WTC11 (cell line): Measurements from ENCODE around the gene CLASP2. TPM values are rescaled to one million over a fixed set of nuclear protein-coding genes. Genes with fewer than 3 reads are reported as not detected.

Experiments
- ATAC-seq: fragments of 200-7000 bp; cut with Tn5 transposase; 2 replicates; pipeline ENCODE4 v1.10.0; 2021; ENCODE audit warnings: mild to moderate bottlenecking, moderate library complexity
- CTCF ChIA-PET: fragments of 300-600 bp; sonication (Branson Sonifier 250); formaldehyde crosslinking; loops from one replicate; lab custom pipeline; 2021; ENCODE audit warnings: antibody characterized with exemption; lab: Charles Lee
- POLR2A ChIA-PET: fragments of 350-600 bp; sonication (Branson Sonifier 250); formaldehyde crosslinking; loops from one replicate; lab custom pipeline; 2021; ENCODE audit warnings: antibody characterized with exemption; lab: Charles Lee
- DNase-seq: peaks from one replicate; pipeline ENCODE4 v3.0.0; 2021; ENCODE audit warnings: low spot score
- H3K27ac Mint-ChIP-seq: 2 replicates; pipeline ENCODE4 v1.8.0; 2021; ENCODE audit warnings: mixed read lengths
- H3K27me3 Mint-ChIP-seq: 2 replicates; pipeline ENCODE4 v1.8.0; 2021; ENCODE audit warnings: low read depth, mild to moderate bottlenecking, moderate library complexity, mixed read lengths
- H3K36me3 Mint-ChIP-seq: 2 replicates; pipeline ENCODE4 v1.8.0; 2021; ENCODE audit warnings: mixed read lengths
- H3K4me1 Mint-ChIP-seq: 2 replicates; pipeline ENCODE4 v1.8.0; 2022; ENCODE audit warnings: mixed read lengths
- H3K4me3 Mint-ChIP-seq: 2 replicates; pipeline ENCODE4 v1.8.0; 2021; ENCODE audit warnings: mild to moderate bottlenecking, moderate library complexity, mixed read lengths
- H3K9me3 Mint-ChIP-seq: 2 replicates; pipeline ENCODE4 v1.8.0; 2021; ENCODE audit warnings: mixed read lengths
- AR ChIP-seq: fragments of 250-450 bp; sonication (Bioruptor Pico); IDR thresholded peaks from 2 replicates; pipeline ENCODE4 v1.9.0; 2021; ENCODE audit warnings: mild to moderate bottlenecking
- CDX4 ChIP-seq: fragments of 250-450 bp; sonication (Bioruptor Pico); IDR thresholded peaks from 2 replicates; pipeline ENCODE4 v1.9.0; 2021; ENCODE audit warnings: moderate library complexity, mild to moderate bottlenecking, inconsistent platforms, borderline replicate concordance
- FOXJ3 ChIP-seq: sonication (generic); formaldehyde crosslinking; IDR thresholded peaks from 2 replicates; pipeline ENCODE4 v1.9.0; 2021; ENCODE audit warnings: missing genetic modification reagents, mild to moderate bottlenecking, borderline replicate concordance
- FOXP4 ChIP-seq: sonication (generic); formaldehyde crosslinking; IDR thresholded peaks from 2 replicates; pipeline ENCODE4 v1.8.0; 2022; ENCODE audit warnings: mild to moderate bottlenecking, missing genetic modification reagents
- MAX ChIP-seq: sonication (generic); formaldehyde crosslinking; IDR thresholded peaks from 2 replicates; pipeline ENCODE4 v1.8.0; 2022; ENCODE audit warnings: mild to moderate bottlenecking, missing genetic modification reagents
- MXD4 ChIP-seq: fragments of 250-450 bp; sonication (Bioruptor Pico); IDR thresholded peaks from 2 replicates; pipeline ENCODE4 v1.8.0; 2021; ENCODE audit warnings: mild to moderate bottlenecking, moderate library complexity, borderline replicate concordance
- NR1H2 ChIP-seq: sonication (generic); formaldehyde crosslinking; IDR thresholded peaks from 2 replicates; pipeline ENCODE4 v1.9.0; 2021; ENCODE audit warnings: mild to moderate bottlenecking, moderate library complexity, missing genetic modification reagents
- NR2C2 ChIP-seq: sonication (generic); formaldehyde crosslinking; IDR thresholded peaks from 2 replicates; pipeline ENCODE4 v1.8.0; 2022; ENCODE audit warnings: mild to moderate bottlenecking, missing genetic modification reagents
- NR3C1 ChIP-seq: sonication (generic); formaldehyde crosslinking; conservative IDR thresholded peaks from 2 replicates; pipeline ENCODE4 v1.8.1; 2023; ENCODE audit warnings: low read depth, mild to moderate bottlenecking, missing genetic modification reagents
- RORB ChIP-seq: fragments of 250-450 bp; sonication (Bioruptor Pico); IDR thresholded peaks from 2 replicates; pipeline ENCODE4 v1.9.0; 2021; ENCODE audit warnings: mild to moderate bottlenecking
- SMAD3 ChIP-seq: sonication (generic); formaldehyde crosslinking; IDR thresholded peaks from 2 replicates; pipeline ENCODE4 v1.8.0; 2022; ENCODE audit warnings: missing genetic modification reagents, mild to moderate bottlenecking, borderline replicate concordance
- SP1 ChIP-seq: sonication (generic); formaldehyde crosslinking; conservative IDR thresholded peaks from 2 replicates; pipeline ENCODE4 v1.8.1; 2022; ENCODE audit warnings: missing genetic modification reagents
- STAT6 ChIP-seq: sonication (generic); formaldehyde crosslinking; conservative IDR thresholded peaks from 2 replicates; pipeline ENCODE4 v1.8.1; 2023; ENCODE audit warnings: mild to moderate bottlenecking, low read depth, missing genetic modification reagents, moderate library complexity
- TCF7 ChIP-seq: sonication (generic); formaldehyde crosslinking; IDR thresholded peaks from 2 replicates; pipeline ENCODE4 v1.8.0; 2022; ENCODE audit warnings: mild to moderate bottlenecking, low read depth, missing genetic modification reagents, moderate library complexity
- USF2 ChIP-seq: sonication (generic); formaldehyde crosslinking; IDR thresholded peaks from 2 replicates; pipeline ENCODE4 v1.8.1; 2023; ENCODE audit warnings: mild to moderate bottlenecking, missing genetic modification reagents, moderate library complexity
- ZNF396 ChIP-seq: fragments of 250-450 bp; sonication (Bioruptor Pico); IDR thresholded peaks from 2 replicates; pipeline ENCODE4 v1.8.0; 2021; ENCODE audit warnings: mild to moderate bottlenecking, moderate library complexity, borderline replicate concordance
- ZNF512 ChIP-seq: sonication (generic); formaldehyde crosslinking; IDR thresholded peaks from 2 replicates; pipeline ENCODE4 v1.8.1; 2022; ENCODE audit warnings: missing genetic modification reagents, borderline replicate concordance
- ZNF532 ChIP-seq: fragments of 250-450 bp; sonication (Bioruptor Pico); IDR thresholded peaks from 2 replicates; pipeline ENCODE4 v1.9.0; 2021; ENCODE audit warnings: mild to moderate bottlenecking, borderline replicate concordance
- total RNA-seq: library from RNA; stranded (reverse); gene quantifications from 3 replicates; pipeline ENCODE4 v1.2.3, GENCODE V29; 2021

The CLASP2 gene
- total RNA-seq, 1 experiment from 2014 or later, result 56.7 TPM

- TF ChIP-seq ZNF532 (CRISPR knock-in tag), result no peak
- TF ChIP-seq RORB (CRISPR knock-in tag), result no peak
- no peak for TF ChIP-seq ZNF512 (CRISPR knock-in tag)
- no peak for TF ChIP-seq NR3C1 (CRISPR knock-in tag)
- TF ChIP-seq FOXJ3, result no peak
- no peak for TF ChIP-seq FOXP4 (CRISPR knock-in tag)
Observed at GRCh38 chr3:33644582-33644981, 73.5 kb downstream of the CLASP2 start (continued).

- H3K27ac Mint-ChIP-seq, result no peak overlapping the region
- no peaks in the 10 kb centered on the region for H3K36me3 Mint-ChIP-seq
- H3K4me1 Mint-ChIP-seq, result peaks cover 28% of the 10 kb centered on the region
- no peak overlapping the region for H3K4me3 Mint-ChIP-seq
- CTCF ChIA-PET, result interaction anchor here (1.0 kb wide), 1 partner anchor 144 kb away, joined by 3 read pairs; no protein-coding TSS in a partner anchor
- POLR2A ChIA-PET, result no interaction called here
- no peaks in the 10 kb centered on the region for H3K9me3 Mint-ChIP-seq
- DNase-seq, result no peak
- ATAC-seq, result no peak
- H3K27me3 Mint-ChIP-seq, result no peaks in the 10 kb centered on the region
- TF ChIP-seq ZNF396 (CRISPR knock-in tag) (no peak), MXD4 (no peak), CDX4 (CRISPR knock-in tag) (no peak), USF2 (no peak), TCF7 (CRISPR knock-in tag) (no peak), SMAD3 (CRISPR knock-in tag) (no peak), AR (CRISPR knock-in tag) (no peak), NR1H2 (CRISPR knock-in tag) (no peak), NR2C2 (CRISPR knock-in tag) (no peak), STAT6 (CRISPR knock-in tag) (no peak), FOXP4 (CRISPR knock-in tag) (no peak), SP1 (CRISPR knock-in tag) (no peak), MAX (CRISPR knock-in tag) (no peak)
Observed at GRCh38 chr3:33642806-33643205, 75.2 kb downstream of the CLASP2 start.
